T47D (cell line): ENCODE data around the gene ZNF23.

ENCODE experiments used
- DNase-seq, 2 experiments: peaks; one replicate each; pipeline versions ENCODE4 v3.0.0 to v3.0.0-alpha.2; 2011 to 2012; ENCODE audit warnings: low read depth in 1 of 2, low spot score in 1 of 2
- JUND ChIP-seq: IDR thresholded peaks from 2 replicates; pipeline ENCODE4 v1.6.1; 2012; ENCODE audit warnings: low read depth
- in situ Hi-C: cut with HindIII; loops from 2 replicates; pipeline ENCODE4 v1.10.0; 2016; ENCODE audit warnings: low sequenced_read_pairs, low pct_unique_long_range_greater_than_20kb

Gene ZNF23

DNA sequence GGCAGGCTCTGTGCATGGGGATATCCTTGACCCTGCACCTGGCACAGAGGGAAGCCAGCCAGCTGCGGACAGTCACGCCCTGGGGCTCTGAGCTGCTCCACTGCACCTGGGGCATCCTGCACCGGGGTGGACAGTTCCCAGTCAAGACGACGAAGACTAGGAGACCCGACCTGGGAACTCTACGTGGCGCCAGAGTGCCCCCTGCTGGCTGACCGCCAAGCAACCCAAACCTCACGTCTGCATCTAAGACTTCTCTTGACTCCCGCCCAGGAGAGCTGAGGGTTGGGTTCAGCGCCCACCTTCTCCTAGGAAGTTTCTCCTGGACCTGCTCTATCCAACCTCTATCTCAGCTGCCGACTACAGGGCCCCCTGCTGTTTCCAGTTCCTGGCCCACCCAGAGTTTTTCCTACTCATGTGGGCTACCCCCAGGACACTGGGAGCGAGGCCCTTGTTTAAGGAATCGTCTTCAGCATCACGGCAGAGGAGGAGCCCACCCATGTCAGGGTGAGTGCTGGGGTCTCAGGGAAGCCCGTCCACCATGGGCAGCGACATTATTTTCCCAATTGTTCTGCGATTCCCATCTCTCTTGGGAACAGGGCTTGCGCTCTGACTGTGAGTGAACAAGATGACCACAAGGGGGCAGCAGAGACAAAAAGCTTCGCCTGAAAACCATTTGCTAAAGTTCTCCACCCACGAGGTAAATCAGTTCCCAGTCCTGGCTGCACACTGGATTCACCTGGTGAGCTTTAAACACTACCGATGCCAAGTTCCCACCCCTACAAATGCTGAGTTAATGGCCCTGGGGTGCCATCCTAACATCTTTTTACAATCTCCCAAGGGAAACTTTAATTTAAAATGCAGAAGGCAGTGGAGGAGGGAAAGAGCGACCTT, 49.5 kb downstream of the ZNF23 start:
- in situ Hi-C loops = no loop called here
- DNase-seq = peak; percentile 86 to 90
- TF ChIP-seq JUND = no peak

DNA sequence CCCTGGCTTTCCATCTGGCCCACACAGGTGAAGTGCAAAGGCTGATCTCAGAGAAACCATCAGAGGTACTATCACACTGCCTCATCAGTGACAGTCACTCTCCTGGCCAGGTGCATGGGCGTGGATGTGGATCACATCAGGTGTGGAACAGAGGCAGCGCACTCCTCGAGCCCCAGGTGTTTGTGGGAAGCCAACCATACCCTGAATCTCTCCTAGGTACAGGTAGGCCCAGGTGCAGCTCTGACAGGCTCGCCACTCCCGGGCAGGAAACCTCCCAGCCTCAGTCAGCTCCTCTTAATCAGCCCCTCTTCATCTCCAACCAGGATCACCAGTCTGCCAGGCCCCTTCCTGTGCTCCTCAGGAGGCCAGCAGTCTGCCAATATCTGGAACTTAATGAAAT, 51.9 kb downstream of the ZNF23 start:
- no peak for TF ChIP-seq JUND
- in situ Hi-C loops = no loop called here
- no peak for DNase-seq

DNA sequence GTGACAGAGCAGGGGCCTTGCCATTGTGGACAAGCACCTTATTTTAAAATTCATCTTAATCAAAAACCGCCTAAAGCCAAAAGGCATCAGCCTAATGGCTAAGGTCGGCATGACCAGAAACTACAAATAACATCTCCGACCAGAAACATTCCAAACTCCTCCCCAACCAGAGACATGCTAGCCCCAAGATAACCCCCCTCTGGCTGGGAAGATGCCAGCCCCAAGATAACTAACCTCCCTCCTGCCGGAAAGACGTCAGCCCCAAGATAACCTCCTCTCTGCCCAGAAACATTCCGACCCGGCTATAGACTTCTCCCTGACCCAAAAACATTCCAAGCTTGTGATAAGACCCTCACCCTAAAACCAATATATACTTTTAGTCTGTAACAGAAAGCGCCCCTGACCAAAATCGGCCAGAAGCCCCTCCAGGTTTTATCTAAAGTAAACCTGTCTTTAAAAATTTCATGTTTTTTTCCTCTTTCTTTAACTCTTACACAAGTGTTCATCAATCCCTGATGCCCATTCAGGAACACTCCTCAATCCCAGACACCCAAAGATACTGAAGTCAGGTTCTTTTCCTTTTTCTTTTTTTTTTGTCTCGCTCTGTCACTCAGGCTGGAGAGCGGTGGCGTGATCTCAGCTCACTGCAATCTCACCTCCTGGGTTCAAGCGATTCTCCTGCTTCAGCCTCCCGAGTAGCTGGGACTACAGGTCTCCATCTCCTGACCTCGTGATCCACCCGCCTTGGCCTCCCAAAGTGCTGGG, 52.9 kb downstream of the ZNF23 start:
- in situ Hi-C loops = no loop called here
- no peak for TF ChIP-seq JUND

DNA sequence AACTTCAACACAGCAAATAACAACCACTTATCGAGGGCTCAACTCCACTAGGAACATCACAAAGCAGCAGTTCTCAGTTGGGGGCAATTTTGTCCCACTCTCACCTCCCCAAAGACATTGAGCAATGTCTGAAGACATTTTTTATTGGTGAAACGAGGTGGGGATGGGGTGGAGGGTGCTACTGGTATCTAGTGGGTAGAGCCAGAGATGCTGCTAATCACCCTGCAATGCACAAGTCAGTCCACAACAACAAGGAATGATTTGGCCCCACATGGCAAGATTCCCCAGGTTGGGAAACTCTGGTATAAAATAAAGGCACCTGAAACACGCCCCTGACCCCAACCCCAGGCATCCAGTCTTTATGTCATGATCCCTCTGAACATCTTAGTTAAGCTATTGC, 53.5 kb downstream of the ZNF23 start:
- in situ Hi-C loops = no loop called here
- no peak for TF ChIP-seq JUND
- no peak for DNase-seq

More for the DNA sequence above, 52.9 kb downstream of the ZNF23 start:
- DNase-seq = no peak

DNA sequence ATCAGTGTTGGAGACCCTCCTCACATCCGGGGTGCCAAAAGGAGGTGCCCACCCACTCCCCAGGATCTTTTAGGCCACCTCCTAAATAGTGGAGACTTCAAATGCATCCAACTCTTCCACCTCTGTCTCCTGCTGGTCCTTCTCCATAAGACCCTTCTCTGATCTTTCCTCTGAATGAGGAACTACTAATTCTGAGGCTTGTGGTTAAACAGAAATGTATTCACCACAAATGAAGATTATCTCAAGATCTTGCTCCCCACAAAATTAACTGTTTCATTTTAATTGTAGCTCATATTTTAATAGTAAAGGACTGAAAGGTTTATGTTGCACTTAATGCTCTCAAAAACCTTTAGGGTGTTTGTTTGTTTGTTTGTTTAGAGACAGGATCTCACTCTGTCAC, 54.3 kb downstream of the ZNF23 start:
- no peak for TF ChIP-seq JUND
- in situ Hi-C loops = no loop called here
- no peak for DNase-seq

DNA sequence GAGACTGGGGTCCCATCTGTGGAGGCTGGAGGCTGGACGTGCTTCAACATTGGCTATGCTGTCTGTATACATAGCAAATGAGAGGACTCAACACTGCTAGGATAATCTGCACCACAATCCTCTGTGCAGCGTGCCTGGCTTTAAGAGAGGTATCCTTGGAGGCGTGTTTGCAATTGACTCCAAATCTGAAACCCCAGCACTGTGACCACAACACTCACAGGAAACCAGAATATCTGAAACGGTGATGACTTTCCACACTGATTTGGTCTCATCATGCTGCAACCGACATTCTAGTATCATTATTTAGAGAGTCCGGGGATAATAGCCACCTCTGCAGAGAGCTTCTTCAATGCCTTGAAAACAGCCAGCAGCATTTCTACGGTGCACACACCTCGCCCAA, 55.3 kb downstream of the ZNF23 start:
- in situ Hi-C loops = no loop called here
- DNase-seq = no peak
- no peak for TF ChIP-seq JUND

DNA sequence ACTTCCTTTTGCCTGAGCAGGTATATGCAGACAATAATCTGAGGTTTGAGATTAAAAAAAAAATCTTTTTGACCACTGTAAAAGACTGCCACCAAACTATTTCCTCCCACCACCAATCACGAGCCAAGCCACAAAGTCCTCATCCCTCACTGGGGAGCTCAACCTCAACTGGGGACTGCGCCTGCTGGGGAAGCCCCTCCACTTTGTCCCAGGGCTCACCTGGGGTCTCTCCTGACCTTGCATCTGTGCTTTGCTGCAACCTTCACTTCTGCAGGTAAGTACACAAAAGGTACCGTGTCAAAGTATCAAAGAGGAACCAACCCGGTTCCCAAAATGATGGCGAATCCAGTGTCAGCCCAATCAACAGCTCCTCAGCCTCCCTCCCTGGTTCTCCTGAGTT, 55.7 kb downstream of the ZNF23 start:
- in situ Hi-C loops = no loop called here
- no peak for DNase-seq
- no peak for TF ChIP-seq JUND

DNA sequence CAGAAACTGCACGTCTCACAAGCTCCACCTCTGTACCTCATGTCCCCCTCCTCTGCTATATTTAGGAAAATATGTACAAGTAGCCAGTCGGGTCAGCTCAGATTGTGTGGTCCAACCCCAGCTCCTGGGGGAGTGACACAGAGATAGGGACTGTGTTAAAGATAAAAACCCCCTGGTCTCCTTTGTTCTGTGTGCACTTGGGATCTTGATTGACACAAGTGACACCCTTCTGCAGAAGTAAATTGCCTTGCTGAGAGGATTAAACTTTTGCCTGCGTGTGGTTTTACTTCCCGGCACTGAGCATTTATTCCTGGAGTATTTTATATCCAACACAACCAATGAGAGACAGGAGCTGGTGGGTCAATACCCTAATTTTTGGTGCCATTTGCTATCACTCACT, 57.7 kb downstream of the ZNF23 start:
- DNase-seq = no peak
- TF ChIP-seq JUND = no peak
- in situ Hi-C loops = no loop called here

DNA sequence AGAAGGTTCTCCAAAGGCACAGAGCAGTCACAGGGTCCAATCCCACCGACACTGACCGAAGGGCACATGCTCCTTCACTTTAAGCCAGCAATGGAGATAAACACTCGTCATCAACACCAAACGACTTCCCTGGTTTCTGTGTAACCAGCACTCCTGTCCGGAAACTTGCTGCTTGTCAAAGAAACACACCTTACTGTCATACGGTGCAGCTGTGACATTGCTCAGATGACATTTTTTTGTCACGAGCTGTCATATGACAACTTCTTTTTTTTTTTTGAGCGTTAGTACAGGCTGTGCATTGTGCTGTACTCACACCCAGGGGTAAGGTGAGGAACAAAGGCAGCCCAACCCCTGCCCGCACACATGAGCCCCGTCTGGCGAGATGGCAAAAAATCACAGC, 59.4 kb downstream of the ZNF23 start:
- in situ Hi-C loops = no loop called here
- no peak for DNase-seq
- TF ChIP-seq JUND = no peak

DNA sequence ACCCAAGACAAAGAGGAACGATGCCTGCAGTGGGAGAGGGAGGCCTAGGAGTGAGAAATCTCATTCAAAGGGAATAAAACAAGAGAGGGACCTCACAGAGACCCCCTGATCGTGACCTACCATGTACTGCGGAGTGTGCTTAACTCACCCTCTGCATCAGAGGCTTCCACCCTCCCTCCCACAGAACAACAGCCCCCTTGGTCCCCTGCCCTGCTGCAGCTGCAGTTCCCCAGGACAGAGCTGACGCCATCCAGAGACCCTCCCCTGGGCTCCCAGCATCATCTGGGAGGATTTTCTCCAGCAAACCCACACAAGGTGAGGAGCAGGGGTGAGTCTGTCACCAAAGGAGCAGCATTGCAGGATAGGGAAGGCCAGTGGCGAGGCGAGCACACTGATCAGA, 60.0 kb downstream of the ZNF23 start:
- DNase-seq = no peak
- in situ Hi-C loops = no loop called here
- TF ChIP-seq JUND = no peak

DNA sequence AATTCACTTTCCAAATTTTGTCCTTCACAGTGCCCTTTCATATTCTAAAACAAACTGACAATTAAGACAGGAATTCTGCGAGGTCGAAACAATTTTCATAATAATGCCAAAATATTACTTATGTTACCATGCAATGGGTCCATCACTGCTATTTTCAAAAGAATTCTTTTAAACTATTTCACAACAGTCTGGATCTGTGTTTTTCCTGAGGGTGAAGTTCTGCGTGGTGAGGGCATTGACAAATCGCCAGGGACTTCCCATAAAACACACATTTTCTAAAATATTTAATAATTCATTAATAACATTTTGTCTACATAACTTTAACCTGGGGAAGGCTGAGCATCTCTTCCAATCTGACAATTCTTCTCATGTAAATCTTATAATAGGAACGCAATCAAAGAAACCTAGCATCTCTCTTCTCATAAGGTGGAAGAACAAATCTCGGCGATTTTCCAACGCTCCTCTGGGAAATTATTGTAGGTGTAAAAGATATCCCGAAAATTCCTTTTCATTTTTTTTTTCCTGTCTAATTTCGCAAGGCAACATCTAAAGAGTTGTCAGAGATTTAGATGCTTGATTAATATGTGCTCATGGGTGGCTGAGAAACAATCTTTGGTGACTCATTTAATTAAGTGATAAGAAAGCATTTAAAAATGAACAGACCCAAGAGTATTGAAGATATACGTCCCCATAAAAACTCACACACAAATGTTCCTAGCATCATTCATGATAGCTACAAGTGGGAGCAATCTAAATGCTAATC, 62.1 kb downstream of the ZNF23 start:
- in situ Hi-C loops = no loop called here
- no peak for TF ChIP-seq JUND
- DNase-seq = no peak
